Neural progenitor cell (in vitro differentiated cells): ENCODE measurements around the gene CNTN5. TPM values are rescaled to one million over a fixed set of nuclear protein-coding genes. Genes with fewer than 3 reads are reported as not detected.

Experiments used
- DNase-seq: peaks from one replicate; pipeline ENCODE4 v3.0.0-alpha.2; 2016; ENCODE audit warnings: low spot score
- H2AFZ ChIP-seq: fragments of 200-600 bp; sonication (generic); replicated peaks from 2 replicates; pipeline ENCODE4 v1.6.1; 2016; ENCODE audit warnings: antibody characterized with exemption
- H3F3A ChIP-seq: fragments of 200-600 bp; sonication (generic); 2 replicates; pipeline ENCODE4 v1.6.1; 2016; ENCODE audit warnings: antibody characterized with exemption, low read depth
- H3K27ac ChIP-seq: fragments of 200-600 bp; sonication (generic); 2 replicates; pipeline ENCODE4 v1.5.1; 2016; ENCODE audit warnings: mild to moderate bottlenecking
- H3K27me3 ChIP-seq: fragments of 200-600 bp; sonication (generic); 2 replicates; pipeline ENCODE4 v1.6.1; 2016; ENCODE audit warnings: mild to moderate bottlenecking, moderate library complexity
- H3K36me3 ChIP-seq: fragments of 200-600 bp; sonication (generic); 2 replicates; pipeline ENCODE4 v1.5.1; 2016
- H3K4me1 ChIP-seq: fragments of 200-600 bp; sonication (generic); 2 replicates; pipeline ENCODE4 v1.6.1; 2016; ENCODE audit warnings: mixed run types
- H3K4me2 ChIP-seq: fragments of 200-600 bp; sonication (generic); 2 replicates; pipeline ENCODE4 v1.6.1; 2016
- H3K4me3 ChIP-seq: fragments of 200-600 bp; sonication (generic); 2 replicates; pipeline ENCODE4 v1.5.1; 2016
- H3K79me2 ChIP-seq: fragments of 200-600 bp; sonication (generic); 2 replicates; pipeline ENCODE4 v1.6.1; 2016; ENCODE audit warnings: low read depth
- H3K9ac ChIP-seq: fragments of 200-600 bp; sonication (generic); 2 replicates; pipeline ENCODE4 v1.6.1; 2016
- H3K9me3 ChIP-seq: fragments of 200-600 bp; sonication (generic); 2 replicates; pipeline ENCODE4 v1.5.1; 2016; ENCODE audit warnings: low read depth
- H4K20me1 ChIP-seq: fragments of 200-600 bp; sonication (generic); 2 replicates; pipeline ENCODE4 v1.6.1; 2016; ENCODE audit warnings: low read depth
- H3K27ac Mint-ChIP-seq: 3 replicates; pipeline ENCODE4 v1.8.0; 2021; ENCODE audit warnings: mixed read lengths
- H3K27me3 Mint-ChIP-seq: 2 replicates; pipeline ENCODE4 v1.8.0; 2022; ENCODE audit warnings: low read depth, mild to moderate bottlenecking, inconsistent platforms, moderate library complexity, mixed read lengths; ENCODE audit not compliant: insufficient read depth
- H3K36me3 Mint-ChIP-seq: 3 replicates; pipeline ENCODE4 v1.8.0; 2021; ENCODE audit warnings: mixed read lengths
- H3K4me1 Mint-ChIP-seq: 3 replicates; pipeline ENCODE4 v1.8.0; 2021; ENCODE audit warnings: mixed read lengths
- H3K4me3 Mint-ChIP-seq: 3 replicates; pipeline ENCODE4 v1.8.0; 2021; ENCODE audit warnings: mild to moderate bottlenecking, moderate library complexity, mixed read lengths
- H3K9me3 Mint-ChIP-seq: 3 replicates; pipeline ENCODE4 v1.8.0; 2020; ENCODE audit warnings: mixed read lengths
- CTCF ChIP-seq: fragments of 200-600 bp; sonication (generic); IDR thresholded peaks from 2 replicates; pipeline ENCODE4 v1.5.1; 2017; ENCODE audit warnings: antibody characterized with exemption, mild to moderate bottlenecking
- EZH2 ChIP-seq: fragments of 200-600 bp; sonication (generic); IDR thresholded peaks from 2 replicates; pipeline ENCODE4 v1.6.1; 2017; ENCODE audit warnings: antibody characterized with exemption, mild to moderate bottlenecking, moderate library complexity
- EZH2phosphoT487 ChIP-seq: fragments of 200-600 bp; sonication (generic); IDR thresholded peaks from 2 replicates; pipeline ENCODE4 v1.6.1; 2017; ENCODE audit warnings: antibody characterized with exemption
- total RNA-seq: library from RNA; depleted of rRNA; stranded (reverse); fragments of >200 nt; gene quantifications from 2 replicates; pipeline ENCODE4 v1.2.3, GENCODE V29; 2015; ENCODE audit warnings: low replicate concordance

Gene CNTN5
- total RNA-seq, 1 donor from 2014 or later, result 0.19 TPM

GRCh38 chr11:99568808-99569207, 548.1 kb downstream of the CNTN5 start:
- no peak for DNase-seq
- Histone ChIP-seq H3K27ac (no peak overlapping the region), H4K20me1 (no peaks in the 10 kb centered on the region), H3K9me3 (no peaks in the 10 kb centered on the region), H3F3A (no peaks in the 10 kb centered on the region), H3K4me1 (no peaks in the 10 kb centered on the region), H3K79me2 (no peaks in the 10 kb centered on the region), H3K9ac (no peak overlapping the region), H3K4me2 (no peak overlapping the region), H3K27me3 (no peaks in the 10 kb centered on the region), H3K36me3 (no peaks in the 10 kb centered on the region), H2AFZ (no peak overlapping the region), H3K4me3 (no peak overlapping the region)
- Mint-ChIP-seq H3K4me3 (no peak overlapping the region), H3K4me1 (no peaks in the 10 kb centered on the region), H3K27ac (no peak overlapping the region), H3K9me3 (no peaks in the 10 kb centered on the region), H3K36me3 (no peaks in the 10 kb centered on the region), H3K27me3 (no peaks in the 10 kb centered on the region)
- TF ChIP-seq EZH2phosphoT487, result no peak
- no peak for TF ChIP-seq CTCF
- no peak for TF ChIP-seq EZH2

GRCh38 chr11:99571094-99571493, 550.3 kb downstream of the CNTN5 start:
- Histone ChIP-seq H3K9me3 (no peaks in the 10 kb centered on the region), H2AFZ (peak overlapping the region; percentile 17), H3K27me3 (no peaks in the 10 kb centered on the region), H3K4me1 (no peaks in the 10 kb centered on the region), H3K36me3 (no peaks in the 10 kb centered on the region), H3K4me2 (no peak overlapping the region), H3K9ac (no peak overlapping the region), H3K79me2 (no peaks in the 10 kb centered on the region), H3F3A (no peaks in the 10 kb centered on the region), H4K20me1 (no peaks in the 10 kb centered on the region), H3K27ac (no peak overlapping the region), H3K4me3 (no peak overlapping the region)
- no peak overlapping the region for H3K27ac Mint-ChIP-seq
- no peaks in the 10 kb centered on the region for H3K9me3 Mint-ChIP-seq
- no peaks in the 10 kb centered on the region for H3K27me3 Mint-ChIP-seq
- no peak overlapping the region for H3K4me3 Mint-ChIP-seq
- H3K36me3 Mint-ChIP-seq, result no peaks in the 10 kb centered on the region
- no peak for DNase-seq
- no peaks in the 10 kb centered on the region for H3K4me1 Mint-ChIP-seq
- no peak for TF ChIP-seq EZH2
- no peak for TF ChIP-seq EZH2phosphoT487
- TF ChIP-seq CTCF, result no peak

GRCh38 chr11:99584830-99585229, 564.1 kb downstream of the CNTN5 start:
- no peak overlapping the region for H2AFZ ChIP-seq
- no peak for DNase-seq
- no peak overlapping the region for H3K9ac ChIP-seq
- peaks cover 7% of the 10 kb centered on the region for H3K9me3 Mint-ChIP-seq
- no peaks in the 10 kb centered on the region for H3K27me3 ChIP-seq
- TF ChIP-seq EZH2, result no peak
- no peak for TF ChIP-seq EZH2phosphoT487
- no peak for TF ChIP-seq CTCF
- no peak overlapping the region for H3K4me3 Mint-ChIP-seq
- H3K9me3 ChIP-seq, result no peaks in the 10 kb centered on the region
- no peaks in the 10 kb centered on the region for H3K4me1 Mint-ChIP-seq
- H3K27ac Mint-ChIP-seq, result no peak overlapping the region
- no peak overlapping the region for H3K4me3 ChIP-seq
- no peaks in the 10 kb centered on the region for H3K36me3 ChIP-seq
- no peaks in the 10 kb centered on the region for H4K20me1 ChIP-seq
- no peaks in the 10 kb centered on the region for H3K36me3 Mint-ChIP-seq
- H3K79me2 ChIP-seq, result no peaks in the 10 kb centered on the region
- H3K4me1 ChIP-seq, result no peaks in the 10 kb centered on the region
- H3K27ac ChIP-seq, result no peak overlapping the region
- H3K27me3 Mint-ChIP-seq, result no peaks in the 10 kb centered on the region
- H3F3A ChIP-seq, result no peaks in the 10 kb centered on the region
- no peak overlapping the region for H3K4me2 ChIP-seq

GRCh38 chr11:99585606-99586005, 564.9 kb downstream of the CNTN5 start:
- H3K9me3 Mint-ChIP-seq, result peaks cover 5% of the 10 kb centered on the region
- H3K36me3 Mint-ChIP-seq, result no peaks in the 10 kb centered on the region
- H3K9me3 ChIP-seq, result no peaks in the 10 kb centered on the region
- H4K20me1 ChIP-seq, result no peaks in the 10 kb centered on the region
- H3K27me3 ChIP-seq, result no peaks in the 10 kb centered on the region
- H3K9ac ChIP-seq, result no peak overlapping the region
- no peak overlapping the region for H3K4me3 Mint-ChIP-seq
- DNase-seq, result no peak
- H3K36me3 ChIP-seq, result no peaks in the 10 kb centered on the region
- TF ChIP-seq CTCF (no peak), EZH2 (no peak), EZH2phosphoT487 (no peak)
- no peaks in the 10 kb centered on the region for H3K27me3 Mint-ChIP-seq
- H3K27ac Mint-ChIP-seq, result no peak overlapping the region
- no peaks in the 10 kb centered on the region for H3K4me1 Mint-ChIP-seq
- H2AFZ ChIP-seq, result no peak overlapping the region
- H3K4me3 ChIP-seq, result no peak overlapping the region
- no peaks in the 10 kb centered on the region for H3K79me2 ChIP-seq
- no peaks in the 10 kb centered on the region for H3K4me1 ChIP-seq
- H3K4me2 ChIP-seq, result no peak overlapping the region
- no peak overlapping the region for H3K27ac ChIP-seq
- H3F3A ChIP-seq, result no peaks in the 10 kb centered on the region
